Erythroblast (primary cell): ENCODE measurements around the gene FXYD3.

Experiments used
- GATA1 ChIP-seq: IDR thresholded peaks from 2 replicates; pipeline ENCODE4 v1.6.1; 2011; ENCODE audit warnings: low read depth, mild to moderate bottlenecking, control low read depth, low read length, moderate library complexity
- POLR2A ChIP-seq: IDR thresholded peaks from 2 replicates; pipeline ENCODE4 v1.6.1; 2011; ENCODE audit warnings: mild to moderate bottlenecking, low read length

- TF ChIP-seq POLR2A = no peak
- TF ChIP-seq GATA1 = no peak
Measured at GRCh38 chr19:35133826-35134225, 18.2 kb downstream of the FXYD3 start.
